NB4 (cell line): ENCODE measurements around the gene ZSCAN10.

ENCODE experiments used
- MYC ChIP-seq: IDR thresholded peaks from 2 replicates; pipeline ENCODE4 v1.6.1; 2011; ENCODE audit warnings: low read depth, low read length
- POLR2A ChIP-seq: IDR thresholded peaks from 2 replicates; pipeline ENCODE4 v1.6.1; 2011; ENCODE audit warnings: mild to moderate bottlenecking; ENCODE audit not compliant: insufficient read length; ENCODE audit errors: extremely low read depth
- TF ChIP-seq, protein P1 (sequence below): IDR thresholded peaks from one replicate; pipeline ENCODE4 v1.5.1; 2012; ENCODE audit warnings: low read depth, low read length
- TF ChIP-seq, protein P2 (sequence below): IDR thresholded peaks from 2 replicates; pipeline ENCODE4 v1.6.1; 2011; ENCODE audit warnings: low read depth, low read length

DNA sequence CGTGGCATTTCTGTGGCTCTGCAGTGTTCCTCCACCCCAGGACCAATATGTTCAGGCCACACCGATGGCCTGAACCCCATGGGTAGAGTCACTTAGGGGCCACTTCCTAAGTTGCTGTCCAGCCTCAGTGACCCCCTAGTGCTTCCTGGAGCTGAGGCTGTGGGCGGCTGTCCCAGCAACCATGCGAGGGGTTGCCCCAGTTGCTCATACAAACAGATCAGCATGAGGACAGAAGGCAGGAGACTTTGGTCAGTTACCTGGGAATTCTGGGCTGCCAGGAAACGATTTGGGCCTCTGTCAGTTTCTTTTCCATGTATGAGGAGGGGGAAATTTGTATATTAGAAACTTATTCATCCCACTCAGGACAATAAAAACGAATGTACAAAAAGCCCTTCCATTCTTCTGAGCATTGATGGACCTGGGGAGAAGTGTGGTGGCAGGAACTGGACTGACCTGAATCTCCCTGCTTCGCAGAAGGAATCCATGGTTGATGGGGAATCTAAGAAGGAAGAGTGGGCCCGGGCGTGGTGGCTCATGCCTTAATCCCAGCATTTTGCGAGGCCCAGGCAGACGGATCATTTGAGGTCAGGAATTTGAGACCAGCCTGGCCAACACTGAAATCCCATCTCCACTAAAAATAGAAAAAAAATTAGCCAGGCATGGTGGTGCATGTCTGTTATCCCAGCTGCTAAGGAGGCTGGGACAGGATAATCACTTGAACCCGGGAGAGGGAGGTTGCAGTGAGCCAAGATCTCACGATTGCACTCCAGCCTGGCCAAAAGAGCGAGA, 38.6 kb downstream of the ZSCAN10 start:
- TF ChIP-seq, protein P1, sequence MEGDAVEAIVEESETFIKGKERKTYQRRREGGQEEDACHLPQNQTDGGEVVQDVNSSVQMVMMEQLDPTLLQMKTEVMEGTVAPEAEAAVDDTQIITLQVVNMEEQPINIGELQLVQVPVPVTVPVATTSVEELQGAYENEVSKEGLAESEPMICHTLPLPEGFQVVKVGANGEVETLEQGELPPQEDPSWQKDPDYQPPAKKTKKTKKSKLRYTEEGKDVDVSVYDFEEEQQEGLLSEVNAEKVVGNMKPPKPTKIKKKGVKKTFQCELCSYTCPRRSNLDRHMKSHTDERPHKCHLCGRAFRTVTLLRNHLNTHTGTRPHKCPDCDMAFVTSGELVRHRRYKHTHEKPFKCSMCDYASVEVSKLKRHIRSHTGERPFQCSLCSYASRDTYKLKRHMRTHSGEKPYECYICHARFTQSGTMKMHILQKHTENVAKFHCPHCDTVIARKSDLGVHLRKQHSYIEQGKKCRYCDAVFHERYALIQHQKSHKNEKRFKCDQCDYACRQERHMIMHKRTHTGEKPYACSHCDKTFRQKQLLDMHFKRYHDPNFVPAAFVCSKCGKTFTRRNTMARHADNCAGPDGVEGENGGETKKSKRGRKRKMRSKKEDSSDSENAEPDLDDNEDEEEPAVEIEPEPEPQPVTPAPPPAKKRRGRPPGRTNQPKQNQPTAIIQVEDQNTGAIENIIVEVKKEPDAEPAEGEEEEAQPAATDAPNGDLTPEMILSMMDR = no peak
- TF ChIP-seq POLR2A = no peak
- no peak for TF ChIP-seq MYC
- TF ChIP-seq, protein P2, sequence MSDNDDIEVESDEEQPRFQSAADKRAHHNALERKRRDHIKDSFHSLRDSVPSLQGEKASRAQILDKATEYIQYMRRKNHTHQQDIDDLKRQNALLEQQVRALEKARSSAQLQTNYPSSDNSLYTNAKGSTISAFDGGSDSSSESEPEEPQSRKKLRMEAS = no peak
